GM15510 (cell line): ENCODE measurements around the gene ENTHD1.

Experiments
- POLR2A ChIP-seq: IDR thresholded peaks from 3 replicates; pipeline ENCODE4 v1.6.1; 2011; ENCODE audit warnings: borderline replicate concordance; ENCODE audit not compliant: insufficient read length; ENCODE audit errors: extremely low read depth

Gene ENTHD1

DNA sequence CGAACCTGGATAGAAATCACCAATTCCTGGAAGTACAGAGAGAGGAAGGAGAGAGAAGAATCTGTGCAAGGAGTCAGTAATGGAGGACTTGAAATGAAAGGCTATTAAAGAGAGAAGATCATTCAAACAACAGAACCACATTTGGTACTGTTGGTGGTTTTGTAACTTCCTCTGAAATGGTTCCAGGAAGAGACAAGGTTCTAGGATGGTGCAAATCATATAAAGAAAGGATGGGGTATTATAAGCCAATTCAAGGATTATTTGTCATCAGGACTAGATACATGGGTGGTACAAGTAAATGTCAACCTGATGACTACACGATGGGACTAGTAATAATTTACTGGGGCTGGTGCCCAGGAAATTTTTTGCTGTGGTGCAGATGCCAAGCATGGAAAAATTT is 37.7 kb upstream of the ENTHD1 start:
- TF ChIP-seq POLR2A, result no peak

- no peak for TF ChIP-seq POLR2A
These were observed 35.3 kb upstream of the ENTHD1 start for GRCh38 chr22:39928536-39929520.

DNA sequence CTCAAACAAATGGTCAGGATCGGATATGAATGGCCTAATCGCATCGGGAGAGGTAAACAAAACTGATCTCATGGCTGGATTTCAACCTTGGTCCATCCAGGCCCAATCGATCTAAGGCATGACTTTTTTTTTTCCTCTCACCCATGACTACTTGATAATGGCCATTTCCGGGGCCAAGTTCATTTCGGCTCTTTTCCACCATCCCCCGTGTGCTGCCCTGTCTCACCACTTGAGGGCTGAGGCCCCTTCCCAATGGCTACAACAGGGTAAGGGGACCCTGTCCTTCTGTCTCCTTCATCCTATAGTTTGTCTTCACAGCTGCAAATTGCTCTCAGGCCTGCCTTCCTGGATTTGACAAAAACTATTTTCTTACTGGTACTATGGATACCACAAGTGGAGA is 34.0 kb upstream of the ENTHD1 start:
- TF ChIP-seq POLR2A, result no peak

- TF ChIP-seq POLR2A, result no peak
These were observed 33.2 kb upstream of the ENTHD1 start for GRCh38 chr22:39926753-39927152.

DNA sequence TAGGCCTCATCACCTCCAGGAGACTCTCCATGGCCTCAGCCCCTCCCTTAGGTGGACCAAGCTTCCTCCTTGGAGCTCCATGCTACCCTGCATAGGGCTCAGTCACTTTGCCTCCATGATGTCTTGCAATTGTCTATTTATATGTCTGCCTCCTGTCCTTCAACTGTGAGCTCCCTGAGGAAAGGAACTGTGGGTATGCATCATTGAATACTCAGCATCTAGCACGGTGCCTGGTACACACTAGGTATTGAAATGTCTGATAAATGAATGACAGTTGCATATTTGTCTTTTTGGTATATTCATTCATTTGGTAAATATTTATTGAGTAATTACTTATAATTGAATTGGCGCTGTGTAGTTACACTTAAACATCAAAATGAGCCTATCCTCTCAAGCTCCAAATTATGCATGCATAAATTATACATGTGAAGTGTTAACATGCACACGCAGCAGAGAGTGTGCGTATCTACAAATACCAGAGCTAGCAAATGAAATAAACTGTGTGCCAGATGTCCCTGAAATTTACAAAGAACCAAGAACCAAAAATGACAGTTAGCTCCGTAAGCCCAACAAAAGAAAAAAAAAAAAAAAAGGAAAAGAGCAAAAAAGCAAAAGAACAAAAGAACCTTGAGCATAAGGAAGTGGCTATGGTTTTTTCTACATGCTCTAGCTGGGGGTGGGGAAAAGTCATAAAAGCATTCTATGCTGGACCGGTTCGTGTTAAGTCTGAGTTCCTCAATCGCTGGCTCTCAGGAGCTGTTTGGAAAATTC is 32.5 kb upstream of the ENTHD1 start:
- no peak for TF ChIP-seq POLR2A

DNA sequence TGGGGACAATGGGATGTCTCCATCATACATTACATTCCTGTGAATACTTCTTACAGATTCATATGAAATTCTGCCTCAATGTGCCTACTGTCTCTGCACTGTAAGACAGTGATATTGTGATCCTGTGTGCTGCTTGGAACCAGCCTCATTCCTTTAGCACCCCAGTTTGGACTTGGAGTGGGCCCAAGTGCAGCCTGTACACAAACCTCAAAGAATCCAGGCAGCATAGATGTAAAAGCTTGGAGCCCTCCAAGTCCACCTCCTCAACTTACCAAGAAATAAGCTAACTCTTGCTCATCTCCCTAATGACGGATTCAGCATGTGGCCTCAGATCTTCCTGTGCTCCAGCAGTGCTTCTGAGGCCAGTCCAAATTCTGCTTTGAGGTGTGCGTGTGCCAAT is 31.7 kb upstream of the ENTHD1 start:
- no peak for TF ChIP-seq POLR2A

DNA sequence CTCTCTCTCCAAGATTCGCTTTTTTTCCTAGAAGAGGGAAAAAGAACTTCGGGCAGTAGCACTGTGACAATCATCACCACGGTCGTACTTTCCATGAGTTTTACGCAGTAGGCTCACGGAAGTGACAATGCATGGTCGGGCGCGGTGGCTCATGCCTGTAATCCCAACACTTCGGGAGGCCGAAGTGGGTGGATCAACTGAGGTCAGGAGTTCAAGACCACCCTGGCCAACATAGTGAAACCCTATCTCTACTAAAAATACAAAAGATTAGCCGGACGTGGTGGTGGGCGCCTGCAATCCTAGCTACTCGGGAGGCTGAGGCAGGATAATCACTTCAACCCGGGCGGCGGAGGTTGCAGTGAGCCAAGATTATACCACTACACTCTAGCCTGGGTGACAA is 30.7 kb upstream of the ENTHD1 start:
- no peak for TF ChIP-seq POLR2A

GRCh38 chr22:39923696-39924095 is 30.1 kb upstream of the ENTHD1 start:
- TF ChIP-seq POLR2A, result no peak

GRCh38 chr22:39920134-39920743 is 26.7 kb upstream of the ENTHD1 start:
- TF ChIP-seq POLR2A, result no peak

GRCh38 chr22:39917776-39918495 is 24.4 kb upstream of the ENTHD1 start:
- no peak for TF ChIP-seq POLR2A

- TF ChIP-seq POLR2A, result no peak
These were observed 23.7 kb upstream of the ENTHD1 start for GRCh38 chr22:39917197-39917643.

- TF ChIP-seq POLR2A, result no peak
These were observed 22.9 kb upstream of the ENTHD1 start for GRCh38 chr22:39916496-39916895.

- no peak for TF ChIP-seq POLR2A
These were observed 21.8 kb upstream of the ENTHD1 start for GRCh38 chr22:39915295-39915726.

DNA sequence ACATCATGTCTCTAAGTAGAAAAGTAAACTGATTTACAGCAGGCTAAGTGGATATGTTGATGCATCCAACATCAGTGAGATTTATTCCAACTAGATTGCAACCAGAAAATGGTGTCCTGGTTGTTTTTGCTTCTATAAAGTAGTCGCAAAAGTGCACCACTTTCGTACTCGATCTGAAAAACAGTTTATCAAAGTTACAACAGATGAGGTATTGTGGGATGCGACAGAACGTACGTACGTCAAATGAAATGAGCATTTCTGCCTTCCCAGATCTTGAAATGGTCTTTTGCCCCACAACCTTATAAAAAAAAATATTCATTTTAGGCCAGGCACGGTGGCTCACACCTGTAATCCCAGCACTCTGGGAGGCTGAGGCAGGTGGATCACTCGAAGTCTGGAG is 21.0 kb upstream of the ENTHD1 start:
- TF ChIP-seq POLR2A, result no peak
